HG03139 (cell line): ENCODE results near the gene USP40.

Experiments used
- ATAC-seq: cut with Tn5 transposase; IDR thresholded peaks from one replicate; pipeline ENCODE4 v1.9.1; 2021; ENCODE audit not compliant: unreplicated experiment

USP40 gene

GRCh38 chr2:233446606-233447305, 119.8 kb downstream of the USP40 start:
- ATAC-seq, result no peak

GRCh38 chr2:233446121-233446520, 120.5 kb downstream of the USP40 start:
- no peak for ATAC-seq

- ATAC-seq, result no peak
Observed at GRCh38 chr2:233445152-233445830, 121.3 kb downstream of the USP40 start.

- no peak for ATAC-seq
Observed at GRCh38 chr2:233444501-233444900, 122.1 kb downstream of the USP40 start.

DNA sequence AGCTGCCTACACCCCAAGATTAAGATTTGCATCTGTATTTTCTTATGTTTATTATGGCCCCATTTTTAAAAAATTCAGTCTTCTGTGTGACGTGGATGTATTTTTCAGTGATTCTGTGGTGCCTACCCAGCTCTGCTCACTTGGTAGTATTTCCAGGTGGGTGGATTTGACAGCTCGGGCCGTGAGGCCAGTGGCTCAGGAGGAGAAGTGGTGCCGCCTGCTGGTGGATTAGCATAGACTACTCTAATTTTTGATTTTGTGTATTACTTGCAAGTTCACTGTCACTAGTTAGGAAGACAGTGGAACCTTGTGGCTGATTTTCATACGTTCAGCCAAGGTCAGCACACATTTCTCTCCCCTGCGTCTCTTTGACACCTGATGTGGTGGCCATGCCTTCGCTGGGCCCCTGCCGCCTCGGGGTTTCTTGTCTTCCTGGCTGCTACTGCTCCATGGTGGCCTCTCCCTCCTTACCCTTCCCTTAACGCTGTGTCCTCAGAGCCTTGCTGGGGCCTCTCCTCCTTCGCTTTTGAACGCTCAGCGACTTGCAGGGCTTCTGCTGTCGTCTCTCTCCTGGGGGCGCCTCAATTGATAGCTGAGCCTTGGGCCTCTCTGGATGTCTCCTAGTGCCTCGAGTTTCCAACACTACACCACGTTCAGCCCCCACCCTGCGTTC, 122.9 kb downstream of the USP40 start:
- no peak for ATAC-seq

DNA sequence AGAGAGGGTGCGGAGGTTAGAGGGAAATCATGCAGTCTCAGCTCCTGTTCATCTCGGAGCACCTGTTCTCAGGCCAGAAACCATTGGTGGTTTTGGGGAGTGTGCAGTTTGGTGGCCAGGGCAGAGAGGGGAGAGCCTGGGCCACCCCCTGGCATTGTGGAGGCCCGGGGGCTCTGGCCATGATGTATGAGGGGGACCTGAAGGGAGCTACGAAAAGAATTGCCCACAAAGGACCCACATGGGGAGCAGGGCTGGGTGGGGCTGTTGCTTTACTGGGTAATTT, 124.6 kb downstream of the USP40 start:
- ATAC-seq, result no peak

GRCh38 chr2:233441161-233442027, 125.2 kb downstream of the USP40 start:
- no peak for ATAC-seq

GRCh38 chr2:233440714-233441113, 125.9 kb downstream of the USP40 start:
- ATAC-seq, result no peak

DNA sequence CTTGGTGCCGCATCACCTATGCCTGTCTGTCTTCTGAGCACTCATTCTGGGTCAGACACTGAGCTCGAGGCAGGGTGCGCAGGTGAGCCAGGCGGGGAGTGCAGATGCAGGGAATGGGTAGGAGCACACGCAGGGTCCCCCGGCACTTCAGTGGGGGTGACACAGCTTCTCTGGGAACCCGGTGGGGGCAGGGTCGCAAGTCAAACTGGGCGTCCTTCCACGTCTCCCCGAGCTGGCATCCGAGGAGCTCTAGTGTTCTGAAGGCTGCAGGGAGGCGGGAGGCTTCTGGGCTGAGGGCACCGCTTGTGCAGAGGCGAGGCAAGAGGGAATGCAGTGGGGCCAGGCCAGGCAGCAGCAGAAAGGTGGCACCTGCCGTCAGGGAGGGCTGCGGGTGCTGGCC, 126.3 kb downstream of the USP40 start:
- ATAC-seq, result no peak

GRCh38 chr2:233439191-233439590, 127.4 kb downstream of the USP40 start:
- ATAC-seq, result no peak

DNA sequence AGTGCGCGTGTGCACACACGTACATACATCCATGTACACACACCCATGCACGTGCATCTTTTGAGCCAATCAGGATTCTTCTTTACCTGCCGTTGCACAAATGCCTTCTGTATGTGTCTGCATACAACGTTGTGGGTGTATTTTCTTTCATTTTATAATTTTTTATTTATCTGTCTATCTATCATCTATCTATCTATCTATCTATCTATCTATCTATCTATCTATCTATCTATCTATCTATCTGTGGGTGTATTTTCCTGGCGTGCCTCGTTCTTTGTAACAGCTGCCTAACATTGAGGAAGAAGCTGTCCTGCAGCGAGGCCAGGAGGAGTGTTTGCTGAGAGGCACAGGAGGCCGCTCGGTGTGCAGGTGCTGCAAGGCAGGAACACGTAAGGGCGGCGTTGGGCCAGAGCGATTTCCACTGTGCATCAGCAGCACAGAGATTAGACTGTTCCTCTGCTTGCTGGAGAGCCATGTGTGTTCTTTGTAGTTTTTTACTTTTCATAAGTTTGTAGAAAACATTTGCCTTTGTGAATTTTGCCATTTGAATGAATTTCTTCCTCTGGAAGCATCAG, 127.9 kb downstream of the USP40 start:
- ATAC-seq, result no peak

GRCh38 chr2:233437439-233437955, 129.1 kb downstream of the USP40 start:
- no peak for ATAC-seq

GRCh38 chr2:233436691-233437438, 129.7 kb downstream of the USP40 start:
- no peak for ATAC-seq

DNA sequence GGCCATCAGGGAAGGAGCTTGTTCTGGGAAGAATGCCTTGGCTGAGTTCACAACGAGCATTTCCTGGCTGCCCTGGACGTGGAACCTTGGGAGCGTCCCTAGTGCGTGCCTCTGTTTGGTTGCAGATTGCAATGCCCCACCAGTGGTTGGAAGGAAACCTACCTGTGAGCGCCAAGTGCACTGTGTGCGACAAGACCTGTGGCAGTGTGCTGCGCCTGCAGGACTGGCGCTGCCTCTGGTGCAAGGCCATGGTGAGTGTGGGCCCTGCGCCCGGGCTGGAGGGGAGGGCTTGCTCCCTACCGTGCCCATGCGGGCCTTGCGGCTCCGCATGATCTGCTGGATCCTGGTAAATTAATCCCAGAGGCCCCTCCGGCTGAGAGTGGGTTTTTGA, 130.4 kb downstream of the USP40 start:
- no peak for ATAC-seq

DNA sequence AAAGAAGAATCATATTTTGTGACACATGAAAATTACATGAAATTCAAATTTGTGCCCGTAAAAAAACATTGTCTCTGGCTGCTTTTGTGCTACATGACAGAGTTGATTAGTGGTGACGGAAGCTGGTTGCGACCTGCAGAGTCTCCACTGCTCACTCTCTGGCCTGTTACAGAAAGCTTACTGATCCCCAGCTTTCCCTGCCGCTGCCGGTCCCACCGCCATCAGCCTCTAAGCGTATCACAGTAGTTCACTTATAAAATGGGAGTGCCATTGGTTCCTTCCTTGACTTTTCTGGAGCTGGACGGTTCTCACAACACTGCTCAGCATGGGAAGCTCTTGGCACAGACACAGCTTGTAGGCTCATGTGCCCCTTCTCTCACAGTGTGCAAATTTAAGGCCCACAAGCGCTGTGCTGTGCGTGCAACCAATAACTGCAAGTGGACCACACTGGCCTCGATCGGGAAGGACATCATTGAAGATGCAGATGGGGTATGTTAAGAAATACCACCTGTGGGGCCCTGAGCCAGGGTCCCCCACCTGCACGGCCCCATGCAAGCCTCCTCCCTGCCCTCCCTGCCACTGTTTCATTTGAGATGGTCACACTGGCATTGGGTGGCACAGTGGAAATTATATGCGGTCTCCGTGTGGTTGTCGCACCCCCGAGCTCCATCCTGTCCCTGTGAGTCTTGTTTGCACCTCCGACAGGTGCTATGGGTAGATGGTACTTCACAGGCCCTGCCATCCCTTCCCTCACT, 131.0 kb downstream of the USP40 start:
- no peak for ATAC-seq

- no peak for ATAC-seq
Observed at GRCh38 chr2:233434666-233435330, 131.8 kb downstream of the USP40 start.

DNA sequence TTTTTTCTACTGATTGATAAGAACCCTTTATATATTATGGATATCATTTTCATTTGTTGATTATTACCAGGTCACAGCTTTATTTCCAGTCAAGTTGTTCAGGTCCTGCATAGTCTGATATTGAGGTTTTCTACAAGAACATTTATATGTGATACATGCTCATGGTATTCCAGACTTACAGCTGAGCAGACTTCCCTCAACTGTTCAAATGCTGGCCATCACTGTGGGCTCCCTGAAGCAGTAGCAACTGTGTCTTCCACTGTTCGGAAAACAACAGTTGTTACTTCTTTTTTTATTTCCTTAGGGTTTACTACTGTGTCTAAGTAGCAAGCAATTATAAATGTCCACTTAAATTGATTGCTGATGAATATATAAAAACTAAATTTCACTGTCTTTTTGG, 132.8 kb downstream of the USP40 start:
- ATAC-seq, result no peak

- ATAC-seq, result no peak
Observed at GRCh38 chr2:233433029-233433428, 133.6 kb downstream of the USP40 start.

- no peak for ATAC-seq
Observed at GRCh38 chr2:233430651-233431050, 135.9 kb downstream of the USP40 start.
